MCF 10A (cell line): ENCODE results near the gene MIA3. TPM values are rescaled to one million over a fixed set of nuclear protein-coding genes. Genes with fewer than 3 reads are reported as not detected.

ENCODE experiments used
- BruUV-seq: library from RNA; stranded (reverse); fragments of 400-500 nt; replicated peaks from 2 replicates; lab custom pipeline; 2021; lab: Mats Ljungman, UMichigan
- CTCF ChIA-PET: fragments of 300-600 bp; sonication (Branson Sonifier 250); formaldehyde crosslinking; extraction: SDS; loops from one replicate; lab custom pipeline; 2021; ENCODE audit warnings: antibody characterized with exemption, inconsistent platforms; lab: Yijun Ruan, JAX
- POLR2A ChIA-PET: fragments of 300-600, 350-650 bp; sonication (Branson Sonifier 250); formaldehyde crosslinking; extraction: SDS; loops from one replicate; lab custom pipeline; 2020; ENCODE audit warnings: antibody characterized with exemption, inconsistent platforms; lab: Yijun Ruan, JAX
- DNase-seq: peaks from one replicate; pipeline ENCODE4 v3.0.0-alpha.2; 2018; ENCODE audit not compliant: unreplicated experiment
- H3K27ac Mint-ChIP-seq: one replicate; pipeline ENCODE4 v1.8.0; 2022; ENCODE audit warnings: mild to moderate bottlenecking, low read depth, mixed read lengths; ENCODE audit not compliant: unreplicated experiment
- H3K27me3 Mint-ChIP-seq: one replicate; pipeline ENCODE4 v1.8.0; 2022; ENCODE audit warnings: mixed read lengths; ENCODE audit not compliant: insufficient read depth, unreplicated experiment
- H3K36me3 Mint-ChIP-seq: one replicate; pipeline ENCODE4 v1.8.0; 2022; ENCODE audit warnings: mild to moderate bottlenecking, moderate library complexity, mixed read lengths; ENCODE audit not compliant: insufficient read depth, unreplicated experiment
- H3K4me1 Mint-ChIP-seq: one replicate; pipeline ENCODE4 v1.8.0; 2022; ENCODE audit warnings: mixed read lengths; ENCODE audit not compliant: insufficient read depth, unreplicated experiment
- H3K4me3 Mint-ChIP-seq: one replicate; pipeline ENCODE4 v1.8.0; 2022; ENCODE audit warnings: mild to moderate bottlenecking, moderate library complexity, mixed read lengths; ENCODE audit not compliant: unreplicated experiment
- H3K9me3 Mint-ChIP-seq: one replicate; pipeline ENCODE4 v1.8.0; 2022; ENCODE audit warnings: mixed read lengths; ENCODE audit not compliant: unreplicated experiment
- CTCF ChIP-seq: fragments of 200-600 bp; IDR thresholded peaks from one replicate; pipeline ENCODE4 v1.8.0; 2022; ENCODE audit warnings: antibody characterized with exemption, mild to moderate bottlenecking; ENCODE audit not compliant: unreplicated experiment
- intact Hi-C: fragments of 100-400 bp; cut with micrococcal nuclease; formaldehyde crosslinking; loops from 2 replicates; pipeline ENCODE4 v1.14.1; 2022
- total RNA-seq: library from RNA; stranded (reverse); gene quantifications from 2 replicates; pipeline ENCODE4 v1.2.3, GENCODE V29; 2022

MIA3 gene
- total RNA-seq, 1 experiment from 2014 or later: 166 TPM

- no peaks in the 10 kb centered on the region for H3K9me3 Mint-ChIP-seq
- POLR2A ChIA-PET: interaction anchor here (0.7 to 1.0 kb wide), 2 partner anchors 13 to 166 kb away, joined by 3 to 6 read pairs; no protein-coding TSS in a partner anchor
- H3K36me3 Mint-ChIP-seq: peaks cover 92% of the 10 kb centered on the region
- no peak for DNase-seq
- intact Hi-C loops: loop anchor here (5.0 kb wide), 1 partner anchor 89 kb away; no protein-coding TSS in a partner anchor
- CTCF ChIA-PET: interaction anchor here (0.6 to 6.2 kb wide), 6 partner anchors 10 to 419 kb away, joined by 3 to 201 read pairs (median 4); no protein-coding TSS in a partner anchor
- no peak overlapping the region for H3K4me3 Mint-ChIP-seq
- H3K4me1 Mint-ChIP-seq: peaks cover 16% of the 10 kb centered on the region
- H3K27ac Mint-ChIP-seq: peak overlapping the region; percentile 24
- no peak for TF ChIP-seq CTCF
- H3K27me3 Mint-ChIP-seq: no peaks in the 10 kb centered on the region
- BruUV-seq: no TSS peak
Measured at GRCh38 chr1:222631611-222632208, 13.8 kb downstream of the MIA3 start.

- Mint-ChIP-seq H3K4me3 (no peak overlapping the region), H3K36me3 (peaks cover 92% of the 10 kb centered on the region), H3K27me3 (no peaks in the 10 kb centered on the region), H3K4me1 (peaks cover 7% of the 10 kb centered on the region), H3K9me3 (no peaks in the 10 kb centered on the region), H3K27ac (peak overlapping the region; percentile 24)
- intact Hi-C loops: loop anchor here (5.0 kb wide), 1 partner anchor 90 kb away; no protein-coding TSS in a partner anchor
- POLR2A ChIA-PET: interaction anchor here (0.7 to 4.5 kb wide), 5 partner anchors 11 to 176 kb away, joined by 3 to 55 read pairs (median 6); no protein-coding TSS in a partner anchor
- CTCF ChIA-PET: interaction anchor here (0.6 to 6.2 kb wide), 8 partner anchors 11 to 1741 kb away, joined by 3 to 201 read pairs (median 7); no protein-coding TSS in a partner anchor
- TF ChIP-seq CTCF: no peak
- BruUV-seq: no TSS peak
- no peak for DNase-seq
Measured at GRCh38 chr1:222632749-222633148, 14.9 kb downstream of the MIA3 start.

GRCh38 chr1:222634180-222635013 lies 16.5 kb downstream of the MIA3 start:
- Mint-ChIP-seq H3K27ac (peak overlapping the region; percentile 55), H3K27me3 (no peaks in the 10 kb centered on the region), H3K9me3 (no peaks in the 10 kb centered on the region), H3K4me1 (peaks cover 6% of the 10 kb centered on the region), H3K36me3 (peaks cover 92% of the 10 kb centered on the region), H3K4me3 (no peak overlapping the region)
- ChIA-PET POLR2A (interaction anchor here (0.6 to 4.5 kb wide), 13 partner anchors 8 to 355 kb away, joined by 3 to 55 read pairs (median 4); partner anchors contain the start of gene TAF1A), CTCF (interaction anchor here (0.5 to 6.2 kb wide), 50 partner anchors 8 to 1196 kb away, joined by 3 to 201 read pairs (median 5); partner anchors contain the start of genes DUSP10, HHIPL2 and TAF1A)
- peak; percentile 97 for DNase-seq
- peak; percentile 97 for TF ChIP-seq CTCF
- BruUV-seq: no TSS peak
- intact Hi-C loops: loop anchor here (1.0 to 5.0 kb wide), 3 partner anchors 45 to 169 kb away; partner anchors contain the start of gene TAF1A
